ENCODE data around the gene TECTA.

- no peak for TF ChIP-seq CTCF (IDR thresholded peaks at IDR 0.05)
- no peak for TF ChIP-seq POLR2A (IDR thresholded peaks at IDR 0.05)
These were observed 78.3 kb downstream of the TECTA start for GRCh38 chr11:121179306-121179705.
